Activated CD8-positive, alpha-beta memory T cell treated with anti-CD3 and anti-CD28 coated beads, Interleukin-2, amount 50 U/mL, for 1 hour (primary cell): ENCODE measurements around the gene SEL1L2.
"Not testable (repeated sequence)": the region's sequence is repeated elsewhere in the genome, so short reads cannot be mapped to it uniquely, and the experiment has no call there.

Experiments
- DNase-seq: peaks from one replicate; pipeline ENCODE4 v3.0.0-alpha.2; 2020; ENCODE audit errors: extremely low read depth

The SEL1L2 gene

GRCh38 chr20:13990465-13990864 lies at the start of gene SEL1L2:
SEL1L2 (minus strand) TSS chr20:13990614; CDS start chr20:13990534, 80 bp downstream.
- DNase-seq = no peak

GRCh38 chr20:14036567-14036966 lies 46.2 kb upstream of the SEL1L2 start:
- no peak for DNase-seq

GRCh38 chr20:14033310-14033709 lies 42.9 kb upstream of the SEL1L2 start:
- DNase-seq = no peak

GRCh38 chr20:14030991-14031390 lies 40.6 kb upstream of the SEL1L2 start:
- DNase-seq = no peak

- no peak for DNase-seq
Observed at GRCh38 chr20:14012671-14013070, 22.3 kb upstream of the SEL1L2 start.

GRCh38 chr20:14009208-14009607 lies 18.8 kb upstream of the SEL1L2 start:
- no peak for DNase-seq

GRCh38 chr20:14005996-14006395 lies 15.6 kb upstream of the SEL1L2 start:
- no peak for DNase-seq

GRCh38 chr20:14000917-14001316 lies 10.5 kb upstream of the SEL1L2 start:
- DNase-seq = no peak

GRCh38 chr20:13996265-13996664 lies 5.9 kb upstream of the SEL1L2 start:
- DNase-seq = no peak

GRCh38 chr20:13995841-13996240 lies 5.4 kb upstream of the SEL1L2 start:
- DNase-seq = no peak

- no peak for DNase-seq
Observed at GRCh38 chr20:13995086-13995665, 4.8 kb upstream of the SEL1L2 start, which contains the start of gene MACROD2. MACROD2 (plus strand) TSS chr20:13995516.

- not testable (repeated sequence) for DNase-seq
Observed at GRCh38 chr20:13991955-13992354, 1.5 kb upstream of the SEL1L2 start.

- DNase-seq = no peak
Observed at GRCh38 chr20:13991311-13991710, 897 bp upstream of the SEL1L2 start.

- no peak for DNase-seq
Observed at GRCh38 chr20:13984211-13984610, 6.2 kb downstream of the SEL1L2 start.

- DNase-seq = no peak
Observed at GRCh38 chr20:13960525-13960924, 29.9 kb downstream of the SEL1L2 start.

GRCh38 chr20:13960119-13960518 lies 30.3 kb downstream of the SEL1L2 start:
- no peak for DNase-seq

GRCh38 chr20:13953227-13953626 lies 37.2 kb downstream of the SEL1L2 start:
- DNase-seq = no peak

GRCh38 chr20:13947719-13948118 lies 42.7 kb downstream of the SEL1L2 start:
- DNase-seq = no peak

- DNase-seq = no peak
Observed at GRCh38 chr20:13941031-13941430, 49.4 kb downstream of the SEL1L2 start.

GRCh38 chr20:13936781-13937576 lies 53.4 kb downstream of the SEL1L2 start:
- no peak for DNase-seq

GRCh38 chr20:13934992-13935894 lies 55.2 kb downstream of the SEL1L2 start:
- DNase-seq = no peak

- DNase-seq = no peak
Observed at GRCh38 chr20:13930281-13930680, 60.1 kb downstream of the SEL1L2 start.
